HG03558 (cell line): ENCODE measurements around the gene RMC1.
"Not testable (repeated sequence)": the region's sequence is repeated elsewhere in the genome, so short reads cannot be mapped to it uniquely, and the experiment has no call there.

Experiments used
- ATAC-seq: cut with Tn5 transposase; IDR thresholded peaks from one replicate; pipeline ENCODE4 v1.9.1; 2021; ENCODE audit warnings: moderate number of reproducible peaks; ENCODE audit not compliant: unreplicated experiment; ENCODE audit errors: extremely low read depth

RMC1 gene

DNA sequence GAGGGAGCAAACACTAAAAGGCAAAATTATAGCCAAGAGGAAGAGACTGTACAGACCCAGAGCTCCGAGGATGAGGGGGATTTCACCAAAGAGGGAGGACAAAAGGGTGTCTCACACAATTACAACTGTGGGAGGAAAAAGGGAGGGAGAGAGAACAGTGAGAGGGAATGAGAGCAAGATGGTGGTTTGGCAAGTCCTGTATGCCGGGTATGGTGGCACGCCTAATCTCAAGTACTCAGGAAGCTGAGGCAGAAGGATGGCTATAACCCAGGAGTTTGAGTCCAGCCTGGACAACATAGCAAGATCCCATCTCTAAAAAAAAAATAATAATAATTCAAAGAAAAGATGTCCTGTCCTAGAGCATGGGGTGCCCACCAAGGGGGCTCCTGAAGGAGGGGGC lies 48.7 kb downstream of the RMC1 start:
- no peak for ATAC-seq

DNA sequence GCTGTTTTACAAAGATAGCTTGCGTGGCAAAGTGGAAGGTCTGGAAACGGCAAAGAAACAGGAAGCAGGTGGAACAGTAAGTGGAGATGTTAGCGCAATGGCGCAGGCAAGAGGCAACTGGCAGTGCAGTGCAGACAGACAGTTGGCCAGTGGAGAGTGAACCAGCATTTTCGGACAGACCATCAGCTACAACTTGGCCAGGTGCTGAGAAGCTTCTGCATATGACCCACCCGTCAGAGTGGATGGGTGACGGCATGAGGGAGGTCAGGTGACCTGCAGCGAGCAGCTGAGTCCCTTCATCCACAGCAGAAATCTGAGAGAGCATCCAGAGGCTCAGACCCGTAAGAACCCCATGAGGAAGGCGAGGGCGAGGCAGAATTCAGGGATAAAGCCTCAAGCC lies 49.2 kb downstream of the RMC1 start:
- no peak for ATAC-seq

DNA sequence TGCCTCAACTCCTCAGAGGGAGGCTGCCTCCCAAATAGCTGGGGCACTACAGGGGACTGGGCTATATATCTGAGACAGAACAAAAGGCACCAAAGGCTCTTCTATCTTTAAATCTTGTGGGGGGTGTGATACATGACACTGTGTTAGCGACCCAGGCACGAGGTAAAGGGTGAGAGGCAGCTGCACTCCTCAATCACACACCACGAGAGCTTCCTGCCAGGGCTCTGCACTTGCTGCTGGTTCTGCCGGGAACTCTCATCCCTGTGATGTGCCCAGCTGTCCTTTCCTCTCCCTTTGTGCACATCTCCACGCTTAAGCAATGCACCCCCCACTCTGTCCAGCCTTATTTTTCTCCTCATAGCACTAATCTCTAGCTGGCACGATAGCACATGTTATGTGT lies 50.6 kb downstream of the RMC1 start:
- no peak for ATAC-seq

DNA sequence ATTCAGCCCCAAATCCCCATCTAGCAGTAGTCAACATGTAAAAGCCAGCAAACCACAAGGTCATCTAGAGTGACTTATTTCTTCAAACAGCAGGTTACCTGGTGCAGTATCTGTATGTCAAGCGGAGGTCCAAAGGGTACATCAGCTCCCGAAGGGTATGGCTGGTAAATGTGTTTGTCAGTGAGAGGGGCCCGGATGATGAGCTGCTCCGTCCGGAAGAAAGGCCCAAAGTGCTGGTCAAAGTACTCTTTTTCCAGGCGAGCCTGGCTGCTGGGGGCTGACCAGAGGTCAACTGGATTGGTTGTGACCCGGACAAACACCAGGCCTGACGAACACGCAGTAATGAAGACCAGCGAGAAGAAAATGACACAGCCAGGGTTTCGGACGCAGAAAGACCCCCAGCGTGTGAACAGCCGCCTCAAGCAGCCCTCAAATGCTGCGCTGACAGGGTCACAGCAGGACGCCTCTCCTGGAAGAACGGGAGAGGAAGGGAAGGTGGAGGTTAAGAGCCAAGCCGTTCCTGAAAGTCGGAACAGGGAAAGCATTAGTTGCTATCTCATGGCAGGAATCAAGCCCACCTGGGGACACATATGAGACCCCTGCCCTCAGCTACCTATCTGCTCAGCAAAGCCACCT lies 53.0 kb downstream of the RMC1 start:
- ATAC-seq, result no peak

DNA sequence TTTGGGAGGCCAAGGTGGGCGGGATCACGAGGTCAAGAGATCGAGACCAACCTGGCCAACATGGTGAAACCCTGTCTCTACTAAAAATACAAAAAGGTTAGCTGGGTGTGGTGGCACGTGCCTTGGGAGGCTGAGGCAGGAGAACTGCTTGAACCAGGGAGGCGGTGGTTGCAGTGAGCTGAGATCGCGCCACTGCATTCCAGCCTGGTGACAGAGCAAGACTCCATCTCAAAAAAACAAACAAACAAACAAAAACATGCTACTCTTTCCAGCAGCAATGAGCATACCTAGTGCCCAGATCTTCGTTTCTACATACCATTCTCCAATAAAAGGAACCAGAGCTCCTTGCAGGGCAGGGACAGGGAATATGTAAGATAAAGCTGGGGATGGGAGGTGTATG lies 54.2 kb downstream of the RMC1 start:
- ATAC-seq, result not testable (repeated sequence)

DNA sequence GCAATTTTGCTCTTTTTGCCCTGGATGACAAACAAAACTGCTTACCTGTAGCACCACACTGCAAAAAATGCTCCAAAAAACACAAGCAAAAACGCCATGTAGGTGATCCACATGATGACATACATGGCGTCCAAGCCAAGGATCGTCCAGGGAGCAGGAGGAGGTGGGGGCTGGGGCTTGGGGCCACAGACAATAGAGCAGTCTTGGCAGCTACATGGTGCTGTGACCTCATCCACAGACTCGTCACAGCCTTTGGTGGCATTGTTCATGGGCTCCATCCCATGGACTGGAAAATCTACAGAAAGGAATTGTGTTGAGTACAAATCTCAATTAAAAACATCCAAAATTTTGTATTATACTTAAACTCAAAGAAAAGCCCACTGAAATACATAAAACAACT lies 56.9 kb downstream of the RMC1 start:
- ATAC-seq, result no peak

DNA sequence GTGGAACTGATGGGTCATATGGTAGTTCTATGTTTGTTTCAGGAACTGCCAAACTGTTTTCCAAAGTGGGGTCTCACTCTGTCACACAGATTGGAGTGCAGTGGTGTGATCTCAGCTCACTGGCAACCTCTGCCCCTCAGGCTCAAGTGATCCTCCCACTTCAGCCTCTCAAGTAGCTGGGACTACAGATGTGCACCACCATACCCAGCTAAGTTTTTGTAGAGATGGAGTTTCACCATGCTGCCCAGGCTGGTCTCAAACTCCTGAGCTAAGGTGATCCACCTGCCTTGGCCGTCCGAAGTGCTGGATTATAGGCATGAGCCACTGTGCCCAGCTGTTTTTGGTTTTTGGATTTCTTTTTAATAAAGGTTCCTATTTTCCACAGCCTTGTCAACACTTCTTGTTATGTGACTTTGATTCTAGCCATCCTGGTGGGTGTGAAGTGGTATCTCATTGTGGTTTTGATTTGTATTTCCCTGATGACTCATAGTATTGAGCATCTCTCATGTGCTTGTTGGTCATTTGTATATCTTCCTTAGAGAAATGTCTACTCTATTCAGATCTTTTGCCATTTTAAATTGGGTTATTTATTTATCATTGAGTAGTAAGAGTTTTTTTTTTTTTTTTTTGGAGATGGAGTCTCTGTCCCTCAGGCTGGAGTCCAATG lies 60.2 kb downstream of the RMC1 start:
- ATAC-seq, result no peak

DNA sequence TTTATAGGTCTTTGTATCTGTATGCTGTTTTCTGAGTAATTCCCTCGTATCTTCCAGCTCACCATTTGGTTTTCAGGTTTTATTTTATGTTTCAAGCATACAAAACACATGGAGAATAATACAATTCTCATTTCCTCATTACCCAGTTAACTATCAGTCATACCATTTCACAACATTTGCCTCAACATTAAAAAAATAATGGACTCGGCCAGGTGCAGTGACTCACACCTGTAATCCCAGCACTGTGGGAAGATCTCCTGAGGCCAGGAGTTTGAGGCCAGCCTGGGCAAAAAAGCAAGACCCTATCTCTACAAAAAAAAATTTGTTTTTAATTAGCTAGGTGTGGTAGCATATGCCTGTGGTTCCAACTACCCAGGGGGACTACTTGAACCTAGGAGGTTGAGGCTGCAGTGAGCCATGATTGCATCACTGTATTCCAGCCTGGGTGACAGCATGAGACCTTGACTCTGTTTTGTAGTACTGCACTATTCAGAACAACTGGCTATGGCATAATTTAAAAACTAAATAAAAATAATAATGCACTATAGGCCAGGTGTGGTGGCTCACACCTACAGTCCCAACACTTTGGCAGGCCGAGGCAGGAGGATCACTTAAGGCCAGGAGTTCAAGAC lies 62.7 kb downstream of the RMC1 start:
- no peak for ATAC-seq

DNA sequence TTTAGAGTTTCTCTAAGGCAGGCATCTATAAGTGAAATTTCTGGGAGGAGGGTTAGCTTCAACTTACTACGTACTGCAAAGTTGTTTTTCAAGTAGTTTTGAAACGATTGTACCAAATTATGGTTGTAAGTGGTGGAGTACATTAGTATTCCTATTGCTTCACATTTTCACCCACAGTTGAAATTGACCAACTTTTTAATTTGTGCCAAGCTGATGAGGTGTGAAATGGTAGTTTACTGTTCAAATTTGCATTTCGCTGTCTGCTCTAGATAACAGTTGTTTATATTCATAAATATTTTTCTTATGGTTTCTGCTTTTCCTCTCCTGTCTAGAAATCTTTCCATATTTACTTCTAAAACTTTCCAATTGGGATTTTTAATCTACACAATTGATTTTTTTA lies 64.4 kb downstream of the RMC1 start:
- ATAC-seq, result no peak

DNA sequence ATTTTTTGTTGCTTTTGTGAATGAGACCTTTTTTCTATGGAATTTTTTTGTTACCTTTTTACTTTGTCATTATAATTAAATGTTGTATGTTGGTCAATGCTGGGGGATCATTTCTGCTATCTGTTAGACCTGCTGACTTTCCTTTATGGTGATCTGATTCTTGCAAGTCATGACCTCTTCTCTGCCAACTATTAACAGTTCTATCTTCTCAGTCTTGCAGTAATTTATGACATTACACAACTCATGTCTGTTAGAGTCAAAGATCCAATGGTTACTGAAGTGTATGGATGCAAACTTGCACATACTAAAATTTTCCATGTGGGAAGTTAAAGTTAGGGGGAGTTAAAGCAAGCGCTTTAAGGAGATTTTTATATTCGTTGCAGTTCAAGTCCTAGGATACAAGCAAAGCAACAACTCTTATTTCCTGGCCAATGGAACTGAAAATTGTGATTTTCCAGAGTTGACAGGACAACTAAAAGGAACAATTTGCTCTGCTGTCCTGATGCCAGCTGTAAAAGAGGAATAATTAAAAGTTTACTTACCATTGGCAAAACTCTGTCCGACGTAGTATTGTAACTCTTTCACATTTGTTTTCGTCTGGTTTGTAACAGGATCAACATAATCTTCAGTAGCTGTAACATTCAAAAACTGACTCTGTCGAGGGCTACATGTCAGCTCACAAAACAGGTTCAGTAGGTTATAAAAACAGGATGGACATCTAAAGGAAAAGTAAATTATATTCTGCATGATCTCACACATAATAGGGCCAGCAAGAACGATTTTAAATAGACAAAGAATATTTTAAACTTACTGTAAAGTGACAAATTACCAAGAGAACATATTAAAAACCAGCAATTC lies 65.2 kb downstream of the RMC1 start:
- no peak for ATAC-seq

DNA sequence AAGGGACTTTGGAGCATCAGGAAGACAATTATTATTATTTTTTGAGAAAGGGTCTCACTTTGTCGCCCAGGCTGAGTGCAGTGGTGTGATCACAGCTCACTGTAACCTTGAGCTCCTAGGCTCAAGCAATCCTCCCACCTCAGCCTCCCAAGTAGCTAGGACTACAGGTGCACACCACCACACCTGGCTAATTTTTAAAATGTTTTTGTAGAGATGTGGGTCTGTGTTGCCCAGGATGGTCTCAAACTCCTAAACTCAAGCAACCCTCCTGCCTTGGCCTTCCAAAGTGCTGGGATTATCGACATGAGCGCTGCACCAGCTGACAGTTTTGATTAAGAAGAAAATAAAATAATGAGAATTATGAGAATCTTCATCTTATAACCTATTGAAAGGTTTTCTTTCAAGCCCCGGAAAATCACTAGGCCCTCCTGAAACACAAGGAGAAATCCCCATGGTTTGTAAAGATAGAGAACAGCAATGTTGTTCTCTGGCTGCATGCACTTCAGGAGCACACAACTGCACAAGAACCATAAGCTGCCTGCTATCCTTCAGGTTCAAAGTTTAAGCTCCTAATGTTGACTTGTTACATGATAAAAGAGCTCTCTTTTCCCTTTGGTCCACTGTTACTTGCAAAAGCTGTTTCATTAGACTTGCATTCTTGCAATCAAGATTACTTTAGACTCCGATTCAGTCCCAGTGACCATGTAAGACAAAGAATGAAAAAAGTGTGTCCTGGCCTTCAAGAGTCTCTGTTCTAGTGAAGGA lies 66.2 kb downstream of the RMC1 start:
- ATAC-seq, result no peak

DNA sequence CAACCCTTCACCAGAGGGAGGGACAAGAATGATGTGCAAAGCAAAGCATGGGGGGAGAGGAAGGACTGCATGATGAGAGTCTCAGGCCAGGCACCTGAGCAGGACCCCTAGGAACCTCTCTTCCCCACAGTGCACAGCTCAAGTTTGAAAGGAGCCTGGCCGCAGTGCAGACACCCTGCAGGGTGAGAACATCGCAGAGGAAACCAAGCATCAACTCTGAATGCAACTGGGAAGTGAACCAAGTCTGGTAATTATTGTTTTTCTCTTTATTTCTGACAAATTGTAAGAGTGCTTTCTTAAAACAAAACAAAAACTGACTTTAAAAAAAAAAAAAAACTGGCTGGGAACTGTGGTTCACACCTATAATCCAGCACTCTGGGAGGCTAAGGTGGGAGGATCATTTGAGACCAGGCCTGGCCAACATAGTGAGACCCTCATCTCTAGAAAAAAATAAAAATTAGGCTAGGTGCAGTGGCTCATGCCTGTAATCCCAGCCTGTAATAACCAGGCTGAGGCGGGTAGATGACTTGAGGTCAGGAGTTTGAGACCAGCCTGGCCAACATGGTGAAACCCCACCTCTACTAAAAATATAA lies 67.7 kb downstream of the RMC1 start:
- no peak for ATAC-seq

DNA sequence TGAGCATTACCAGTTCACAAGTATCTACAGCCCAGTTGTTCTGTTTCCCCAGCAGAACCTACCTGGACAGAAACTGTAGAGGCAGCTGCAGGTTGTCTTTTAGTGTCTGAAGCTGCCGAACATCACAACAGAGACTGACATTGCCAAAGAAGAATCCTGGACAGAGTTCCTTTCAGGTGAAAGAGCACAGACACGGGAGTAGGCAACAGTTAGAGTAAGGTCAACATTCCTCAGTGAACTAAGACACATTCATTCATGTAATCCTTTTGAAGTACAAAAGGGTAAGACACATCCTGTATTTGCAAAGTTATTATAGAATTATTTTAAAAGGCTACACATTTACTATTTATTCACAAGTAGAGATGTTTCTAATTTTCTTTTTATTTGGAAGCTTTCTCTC lies 68.7 kb downstream of the RMC1 start:
- ATAC-seq, result no peak

DNA sequence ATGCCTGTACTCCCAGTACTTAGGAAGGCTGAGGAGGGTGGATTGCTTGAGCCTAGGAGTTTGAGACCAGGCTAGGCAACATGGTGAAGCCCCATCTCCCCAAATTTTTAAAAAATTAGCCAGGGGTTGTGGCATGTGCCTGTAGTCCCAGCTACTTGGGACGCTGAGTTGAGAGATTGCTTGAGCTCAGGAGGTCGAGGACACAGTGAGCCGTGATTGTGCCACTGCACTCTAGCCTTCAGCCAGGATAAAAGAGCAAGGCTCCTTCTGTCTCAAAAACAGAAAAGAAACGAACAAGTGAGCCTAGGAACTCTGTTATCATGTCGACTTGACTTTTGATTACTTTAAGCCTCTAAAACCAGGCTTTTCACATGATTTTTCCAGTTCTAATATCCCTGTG lies 69.3 kb downstream of the RMC1 start:
- no peak for ATAC-seq

DNA sequence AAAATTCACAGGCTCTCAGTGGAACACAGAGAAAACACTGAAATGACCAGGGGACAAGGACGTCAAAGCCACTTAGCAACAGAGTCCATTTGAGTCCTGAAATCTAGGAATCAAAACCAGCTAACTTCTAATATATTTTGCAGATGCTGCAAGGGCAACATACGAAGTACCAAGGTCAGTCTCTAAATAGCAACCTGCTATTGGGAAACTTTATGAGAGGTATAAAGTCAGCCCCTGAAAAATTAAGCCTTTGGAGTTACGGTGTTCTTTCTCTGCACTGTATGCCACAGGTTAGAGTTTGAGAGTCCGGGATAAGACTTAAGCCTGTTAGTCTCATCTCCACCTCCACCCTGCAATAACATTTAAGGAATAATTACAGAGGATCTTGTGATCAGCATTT lies 69.7 kb downstream of the RMC1 start:
- ATAC-seq, result no peak

DNA sequence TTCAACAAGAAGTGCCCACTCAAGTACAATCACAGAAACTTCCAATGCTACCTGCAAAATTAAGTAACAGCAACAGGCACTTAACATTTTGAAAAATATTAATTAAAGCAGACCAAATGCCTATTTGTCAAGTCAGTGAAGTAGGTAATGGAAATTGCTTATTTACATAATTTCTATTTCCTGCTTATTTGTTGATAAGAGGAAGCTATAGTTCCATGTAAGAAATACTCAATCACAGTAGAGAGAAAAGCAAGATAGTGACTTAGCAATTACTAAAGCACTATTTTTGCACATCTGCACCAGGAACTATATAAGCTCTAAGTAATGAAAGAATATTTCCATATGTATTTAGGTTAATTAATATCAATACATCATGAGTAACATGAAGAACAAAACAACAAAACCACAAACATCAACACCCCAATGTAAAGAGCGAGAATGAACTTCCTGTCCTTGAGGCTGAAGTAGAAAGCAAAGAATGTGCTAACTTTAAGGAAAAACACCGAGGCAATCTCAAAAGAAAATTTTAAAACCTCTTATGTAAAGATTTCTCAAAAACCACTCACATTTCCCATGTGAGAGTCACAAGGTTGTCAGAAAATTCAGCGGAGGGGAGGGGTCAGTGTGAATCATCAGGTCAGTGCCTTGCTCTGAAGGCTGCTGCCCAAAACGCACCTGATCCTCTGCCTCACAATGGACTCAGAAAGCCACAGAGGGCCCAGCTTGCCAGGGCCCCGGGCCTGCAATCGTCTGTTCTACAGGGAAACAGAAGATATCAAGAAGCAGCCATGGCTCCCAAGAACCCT lies 70.5 kb downstream of the RMC1 start:
- no peak for ATAC-seq

DNA sequence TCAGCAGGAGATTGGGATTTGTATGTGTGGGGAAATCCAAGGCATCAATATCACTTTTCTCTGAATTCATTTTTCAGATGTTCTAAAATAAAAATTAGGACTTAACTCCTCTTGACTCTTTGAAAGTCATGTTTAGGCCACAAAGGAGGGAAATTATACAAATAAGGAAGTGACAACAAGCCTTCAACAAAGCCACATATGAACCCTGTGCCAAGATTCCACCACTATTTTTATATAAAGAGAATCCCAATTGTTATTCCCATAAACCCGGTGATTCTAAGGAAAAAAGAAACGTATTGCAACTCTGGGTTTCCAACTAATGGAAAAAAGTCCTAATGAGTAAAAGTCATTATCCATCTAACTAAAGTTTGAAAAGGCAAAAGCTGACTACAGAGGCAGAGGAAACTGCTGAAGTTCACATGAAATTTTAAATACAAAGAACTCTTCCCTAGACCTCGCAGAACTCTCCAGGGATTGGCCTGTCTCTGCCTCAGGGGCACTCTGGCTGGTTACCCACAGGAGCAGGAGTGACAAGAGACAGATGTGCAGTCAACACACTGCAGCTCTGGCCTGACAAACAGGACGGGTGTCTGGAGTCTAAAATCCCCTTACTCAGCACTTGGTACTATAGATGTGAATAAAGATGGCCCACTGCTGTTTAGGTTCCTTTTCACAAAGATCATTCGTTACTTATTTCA lies 71.4 kb downstream of the RMC1 start:
- no peak for ATAC-seq

DNA sequence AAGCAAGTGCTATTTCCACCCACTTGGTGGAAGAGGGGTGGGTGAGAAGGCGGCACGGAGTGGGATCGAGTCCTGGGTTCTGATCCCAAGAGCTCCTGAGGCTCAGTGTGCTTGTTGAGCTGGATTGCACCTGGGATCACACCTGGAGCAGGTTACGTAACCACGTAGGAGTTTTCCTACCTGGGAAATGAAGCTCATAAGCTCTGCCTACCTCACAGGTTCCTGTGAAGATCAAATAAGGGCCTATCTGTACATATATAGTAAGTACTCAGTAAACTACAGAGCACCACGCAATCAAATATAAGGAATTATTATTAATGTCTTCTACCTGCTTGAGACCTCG lies 72.0 kb downstream of the RMC1 start:
- no peak for ATAC-seq

DNA sequence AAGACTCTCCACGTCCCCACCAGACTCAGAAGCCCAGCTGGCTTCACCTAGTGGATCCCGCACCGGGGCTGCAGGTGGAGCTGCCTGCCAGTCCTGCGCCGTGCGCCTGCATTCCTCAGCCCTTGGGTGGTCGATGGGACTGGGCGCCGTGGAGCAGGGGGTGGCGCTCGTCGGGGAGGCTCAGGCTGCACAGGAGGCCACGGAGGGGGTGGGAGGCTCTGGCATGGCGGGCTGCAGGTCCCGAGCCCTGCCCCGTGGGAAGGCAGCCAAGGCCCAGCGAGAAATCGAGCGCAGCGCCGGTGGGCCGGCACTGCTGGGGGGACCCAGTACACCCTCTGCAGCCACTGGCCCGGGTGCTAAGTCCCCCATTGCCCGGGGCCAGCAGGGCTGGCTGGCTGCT lies 74.2 kb downstream of the RMC1 start:
- ATAC-seq, result not testable (repeated sequence)
